Urinary bladder (tissue), 4 donors: ENCODE results near the gene MT1G. TPM values are rescaled to one million over a fixed set of nuclear protein-coding genes. Genes with fewer than 3 reads are reported as not detected.
A peak's percentile ranks its signal among the peaks of the same experiment; 100 is the strongest.

Experiments used
- DNase-seq: peaks from one replicate; pipeline ENCODE4 v3.0.0-alpha.2; 2015; ENCODE audit errors: extremely low spot score
- H3K27ac ChIP-seq: one replicate; pipeline ENCODE4 v1.5.1; 2013; ENCODE audit warnings: low read depth, mild to moderate bottlenecking, moderate library complexity
- H3K36me3 ChIP-seq: one replicate; pipeline ENCODE4 v1.6.1; 2013; ENCODE audit warnings: mild to moderate bottlenecking, moderate library complexity; ENCODE audit not compliant: insufficient read depth
- H3K4me1 ChIP-seq: one replicate; pipeline ENCODE4 v1.6.1; 2013; ENCODE audit warnings: mild to moderate bottlenecking, moderate library complexity; ENCODE audit not compliant: insufficient read depth
- H3K4me3 ChIP-seq: one replicate; pipeline ENCODE4 v1.5.1; 2013; ENCODE audit warnings: low read depth, low read length
- WGBS: extraction: QIAGEN DNeasy Blood & Tissue Kit; methylation state at CpG from one replicate; pipeline ENCODE4 v1.1.7; 2013; 5-methylcytosine and 5-hydroxymethylcytosine counted together
- polyA plus RNA-seq: library from polyadenylated mRNA; stranded (reverse); fragments of 200-250 nt; gene quantifications from one replicate; pipeline ENCODE4 v1.2.3, GENCODE V29; 2013
- total RNA-seq: library from RNA; depleted of rRNA; stranded (reverse); fragments of >200 nt; gene quantifications from one replicate; pipeline ENCODE4 v1.2.3, GENCODE V29; 2014
- donor health status: healthy with polysubstance abuse.
- donor health status: healthy.

The MT1G gene
- total and polyA plus RNA-seq, 2 donors = 55.5 TPM; not detected in 1

DNA sequence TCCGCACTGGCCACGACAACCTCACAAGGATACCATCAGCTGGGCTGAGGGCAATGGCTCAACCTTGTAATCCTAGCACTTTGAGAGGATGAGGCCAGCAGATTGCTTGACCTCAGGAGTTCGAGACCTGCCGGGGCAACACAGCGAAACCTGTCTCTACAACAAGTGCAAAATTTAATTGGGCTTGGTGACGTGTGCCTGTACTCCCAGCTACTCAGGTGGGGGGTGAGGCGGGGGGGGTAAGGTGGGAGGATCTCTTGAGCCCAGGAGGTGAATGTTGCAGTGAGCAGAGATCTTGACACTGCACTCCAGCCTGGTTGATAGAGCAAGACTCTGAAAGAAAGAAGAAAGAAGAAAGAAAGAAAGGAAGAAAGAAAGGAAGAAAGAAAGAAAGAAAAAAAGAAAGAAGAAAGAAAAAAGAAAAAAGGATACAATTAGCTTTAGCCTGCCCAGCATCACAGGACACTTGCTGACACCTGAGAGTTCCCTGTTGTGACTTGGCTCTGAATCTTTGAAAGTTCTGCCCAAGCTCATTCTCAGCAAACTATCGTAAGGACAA lies 47.4 kb downstream of the MT1G start:
- no peak overlapping the region for H3K4me3 ChIP-seq
- WGBS = 91% methylated on average over 8 of the region's 8 CpGs

DNA sequence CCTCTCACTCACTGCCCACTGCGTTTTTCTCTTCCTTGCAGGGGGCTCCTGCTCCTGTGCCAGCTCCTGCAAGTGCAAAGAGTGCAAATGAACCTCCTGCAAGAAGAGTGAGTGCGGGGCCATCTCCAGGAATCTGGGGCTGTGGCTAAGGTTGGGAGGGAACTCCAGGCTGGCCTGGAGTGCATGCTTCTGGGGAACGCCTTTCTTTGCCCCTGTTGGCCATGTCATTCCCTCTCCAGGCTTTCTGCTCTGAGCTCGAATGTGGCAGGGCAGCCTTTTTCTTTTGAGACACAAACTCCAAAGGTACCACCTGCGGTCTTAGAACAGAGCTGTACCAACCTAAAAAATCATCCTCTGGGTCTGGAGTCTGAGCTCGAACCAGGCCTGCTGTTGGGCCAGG lies 49.7 kb downstream of the MT1G start:
- no peaks in the 10 kb centered on the region for H3K4me1 ChIP-seq
- H3K4me3 ChIP-seq = no peak overlapping the region
- no peak overlapping the region for H3K27ac ChIP-seq
- DNase-seq = no peak
- WGBS = 76% methylated on average over 6 of the region's 6 CpGs
- H3K36me3 ChIP-seq = no peaks in the 10 kb centered on the region

More for the DNA sequence above, 47.4 kb downstream of the MT1G start:
- no peak overlapping the region for H3K27ac ChIP-seq
- H3K4me1 ChIP-seq = no peaks in the 10 kb centered on the region
- no peak for DNase-seq
- no peaks in the 10 kb centered on the region for H3K36me3 ChIP-seq

DNA sequence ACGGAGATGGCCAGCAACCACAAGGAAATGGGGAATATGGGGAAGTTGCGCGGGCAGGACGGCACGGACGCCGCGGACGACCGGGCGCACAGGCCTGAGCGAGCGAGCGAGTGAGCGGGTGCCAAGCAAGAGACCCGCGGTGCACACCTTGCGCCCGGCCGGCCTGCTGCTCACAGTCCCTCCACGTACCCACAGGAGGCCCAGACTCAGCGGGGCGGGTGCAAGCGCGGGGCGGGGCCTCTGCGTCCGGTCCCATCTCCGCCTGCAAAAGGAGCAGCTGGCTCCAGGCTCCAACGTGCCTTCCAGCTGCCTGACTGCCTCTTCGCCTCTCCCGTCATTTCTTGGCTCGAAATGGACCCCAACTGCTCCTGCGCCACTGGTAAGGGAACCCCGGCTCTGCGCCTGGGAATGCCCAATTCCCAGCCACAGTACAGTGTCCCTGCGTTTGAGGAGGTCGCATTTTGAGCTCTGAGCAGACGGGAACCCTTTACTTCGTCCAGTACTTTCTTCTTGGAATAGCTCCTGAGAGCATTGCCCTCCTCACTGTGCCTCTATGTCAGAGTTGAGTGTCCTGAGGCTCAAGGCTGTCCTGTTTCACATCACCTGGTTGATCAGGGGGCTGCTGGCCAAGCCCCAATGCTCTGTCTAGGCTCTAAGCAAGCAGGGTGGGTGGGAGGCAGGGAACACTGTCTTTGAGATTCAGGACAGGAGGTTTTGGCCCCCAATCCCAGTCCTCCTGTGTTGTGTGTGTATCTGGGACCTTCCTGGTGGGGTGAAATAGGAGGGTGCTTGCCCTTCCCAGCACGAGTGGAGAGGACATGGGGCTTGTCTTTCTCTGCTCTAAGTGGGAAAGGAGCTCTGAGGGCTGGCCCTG lies 50.4 kb downstream of the MT1G start:
- WGBS = 4% methylated on average over 41 of the region's 41 CpGs
- H3K27ac ChIP-seq = peak overlapping the region; percentile 12
- no peaks in the 10 kb centered on the region for H3K4me1 ChIP-seq
- no peak for DNase-seq
- H3K4me3 ChIP-seq = peak overlapping the region; percentile 22
- H3K36me3 ChIP-seq = no peaks in the 10 kb centered on the region

Other genes with a start within 250 kb of the MT1G start
- 120 TPM for gene AMFR, start 242.5 kb downstream of the MT1G start, total RNA-seq
- 82.6 TPM for gene AMFR, start 242.5 kb downstream of the MT1G start, polyA plus RNA-seq
- gene NUDT21, start 216.7 kb downstream of the MT1G start, total RNA-seq = 144 TPM
- gene NUDT21, start 216.7 kb downstream of the MT1G start, polyA plus RNA-seq = 47.3 TPM
- gene OGFOD1, start 216.5 kb downstream of the MT1G start, total RNA-seq = 58.2 TPM
- 25.8 TPM for gene OGFOD1, start 216.5 kb downstream of the MT1G start, polyA plus RNA-seq
- gene BBS2, start 148.0 kb downstream of the MT1G start, total RNA-seq = 83.1 TPM
- gene BBS2, start 148.0 kb downstream of the MT1G start, polyA plus RNA-seq = 34.5 TPM
- not detected for gene MT4, start 103.0 kb downstream of the MT1G start, total RNA-seq
- gene MT4, start 103.0 kb downstream of the MT1G start, polyA plus RNA-seq = not detected
- 1.1 TPM for gene MT3, start 78.5 kb downstream of the MT1G start, total RNA-seq
- 8.7 TPM for gene MT3, start 78.5 kb downstream of the MT1G start, polyA plus RNA-seq
- gene MT2A, start 59.5 kb downstream of the MT1G start, total RNA-seq = 8.2 TPM
- 890 TPM for gene MT2A, start 59.5 kb downstream of the MT1G start, polyA plus RNA-seq
- gene MT1E, start 42.3 kb downstream of the MT1G start, total RNA-seq = 14.7 TPM
- 189 TPM for gene MT1E, start 42.3 kb downstream of the MT1G start, polyA plus RNA-seq
- gene MT1M, start 35.4 kb downstream of the MT1G start, total RNA-seq = 0.48 TPM
- gene MT1M, start 35.4 kb downstream of the MT1G start, polyA plus RNA-seq = 182 TPM
- not detected for gene MT1A, start 29.4 kb downstream of the MT1G start, total RNA-seq
- gene MT1A, start 29.4 kb downstream of the MT1G start, polyA plus RNA-seq = 244 TPM
- not detected for gene MT1B, start 16.2 kb downstream of the MT1G start, total RNA-seq
- gene MT1B, start 16.2 kb downstream of the MT1G start, polyA plus RNA-seq = not detected
- gene MT1F, start 10.1 kb downstream of the MT1G start, total RNA-seq = 0.95 TPM
- gene MT1F, start 10.1 kb downstream of the MT1G start, polyA plus RNA-seq = 10.3 TPM
- not detected for gene MT1H, start 1.7 kb upstream of the MT1G start, total RNA-seq
- not detected for gene MT1H, start 1.7 kb upstream of the MT1G start, polyA plus RNA-seq
- 10.8 TPM for gene MT1X, start 14.4 kb upstream of the MT1G start, total RNA-seq
- gene MT1X, start 14.4 kb upstream of the MT1G start, polyA plus RNA-seq = 1,604 TPM
- gene NUP93, start 62.1 kb upstream of the MT1G start, total RNA-seq = 49.0 TPM
- gene NUP93, start 62.1 kb upstream of the MT1G start, polyA plus RNA-seq = 25.1 TPM
- 0.16 TPM for gene SLC12A3, start 197.1 kb upstream of the MT1G start, total RNA-seq
- gene SLC12A3, start 197.1 kb upstream of the MT1G start, polyA plus RNA-seq = 0.06 TPM